A549 (cell line): ENCODE measurements around the gene TRAF7. TPM values are rescaled to one million over a fixed set of nuclear protein-coding genes. Genes with fewer than 3 reads are reported as not detected.

Experiments used
- ATAC-seq, 2 experiments: fragments of 200-7000 bp in 1 of 2; fragments of >200 bp in 1 of 2; cut with Nextera tagmentation in 1 of 2; cut with Tn5 transposase in 1 of 2; 3 replicates each; pipeline versions ENCODE4 v1.8.0 to v1.9.1; 2018 to 2020; ENCODE audit warnings: mild to moderate bottlenecking in 1 of 2, moderate library complexity in 1 of 2
- CTCF ChIA-PET: fragments of 300-600 bp; sonication (Branson Sonifier 250); formaldehyde crosslinking; extraction: SDS; loops from one replicate; lab custom pipeline; 2021; ENCODE audit warnings: antibody characterized with exemption, inconsistent platforms; lab: Yijun Ruan, JAX
- POLR2A ChIA-PET: fragments of 350-600 bp; formaldehyde crosslinking; extraction: SDS; loops from one replicate; lab custom pipeline; 2021; ENCODE audit warnings: antibody characterized with exemption, inconsistent platforms; lab: Yijun Ruan, JAX
- DNase-seq, 2 experiments: peaks; one replicate each; pipeline versions ENCODE4 v3.0.0 to v3.0.0-alpha.2; 2011 to 2016; ENCODE audit warnings: low read depth in 1 of 2, low spot score in 1 of 2
- FAIRE-seq: peaks from 2 replicates; lab custom pipeline; 2011; peaks lifted over from hg19 to GRCh38; lab: Jason Lieb, UNC
- H3K27ac ChIP-seq, 2 experiments: fragments of >200 bp; sonication (Bioruptor Twin); formaldehyde crosslinking; 3 replicates each; pipeline ENCODE4 v1.5.1; 2016 to 2017
- H3K4me1 ChIP-seq: fragments of >200 bp; sonication (Bioruptor Twin); formaldehyde crosslinking; 3 replicates; pipeline ENCODE4 v1.6.1; 2016
- H3K4me2 ChIP-seq: fragments of >200 bp; sonication (Bioruptor Twin); formaldehyde crosslinking; 3 replicates; pipeline ENCODE4 v1.6.1; 2016
- H3K4me3 ChIP-seq: fragments of >200 bp; sonication (Bioruptor Twin); formaldehyde crosslinking; 3 replicates; pipeline ENCODE4 v1.5.1; 2016
- H3K9me3 ChIP-seq: fragments of >200 bp; sonication (Bioruptor Twin); formaldehyde crosslinking; 3 replicates; pipeline ENCODE4 v1.6.1; 2016
- BHLHE40 ChIP-seq: IDR thresholded peaks from 2 replicates; pipeline ENCODE4 v1.6.1; 2012; ENCODE audit warnings: low read depth, low read length, inconsistent platforms
- CBX8 ChIP-seq: fragments of 200-600 bp; sonication (generic); IDR thresholded peaks from 2 replicates; pipeline ENCODE4 v1.6.1; 2016
- CEBPB ChIP-seq, 2 experiments: fragments of >200 bp in 1 of 2; sonication (Bioruptor Twin) in 1 of 2; formaldehyde crosslinking in 1 of 2; IDR thresholded peaks; 2 replicates each; pipeline ENCODE4 v1.6.1; 2012 to 2016
- CHD2 ChIP-seq: fragments of 150-350 bp; IDR thresholded peaks from 2 replicates; pipeline ENCODE4 v1.6.1; 2014; ENCODE audit warnings: low read length; ENCODE audit not compliant: partially characterized antibody
- FOSB ChIP-seq: fragments of 250-450 bp; sonication (Bioruptor Pico); IDR thresholded peaks from 2 replicates; pipeline ENCODE4 v1.5.0; 2020; ENCODE audit warnings: mild to moderate bottlenecking, moderate library complexity
- GATA3 ChIP-seq: IDR thresholded peaks from 2 replicates; pipeline ENCODE4 v1.6.1; 2012; ENCODE audit warnings: borderline replicate concordance
- HDAC2 ChIP-seq: fragments of 200-600 bp; sonication (generic); IDR thresholded peaks from 2 replicates; pipeline ENCODE4 v1.6.1; 2016
- HES2 ChIP-seq: fragments of >200 bp; sonication (Bioruptor Twin); formaldehyde crosslinking; IDR thresholded peaks from 2 replicates; pipeline ENCODE4 v1.6.1; 2016
- JUNB ChIP-seq: fragments of >200 bp; sonication (Bioruptor Twin); formaldehyde crosslinking; IDR thresholded peaks from 2 replicates; pipeline ENCODE4 v1.6.1; 2016
- KDM1A ChIP-seq: fragments of 200-600 bp; sonication (generic); IDR thresholded peaks from 2 replicates; pipeline ENCODE4 v1.6.1; 2016; ENCODE audit warnings: low read depth, mild to moderate bottlenecking
- KDM5A ChIP-seq: fragments of 200-600 bp; sonication (generic); IDR thresholded peaks from 2 replicates; pipeline ENCODE4 v1.6.1; 2016; ENCODE audit warnings: antibody characterized with exemption, mild to moderate bottlenecking
- MAZ ChIP-seq: fragments of 150-350 bp; IDR thresholded peaks from 2 replicates; pipeline ENCODE4 v1.6.1; 2014; ENCODE audit warnings: antibody characterized with exemption, low read depth, low read length, borderline replicate concordance
- MYC ChIP-seq: IDR thresholded peaks from 2 replicates; pipeline ENCODE4 v1.6.1; 2012; ENCODE audit warnings: mild to moderate bottlenecking, inconsistent platforms, low read length, improper control_type of control experiment, borderline replicate concordance
- NR3C1 ChIP-seq: fragments of >200 bp; sonication (Bioruptor Twin); formaldehyde crosslinking; IDR thresholded peaks from 3 replicates; pipeline ENCODE4 v1.6.1; 2017
- RARB ChIP-seq: fragments of 250-450 bp; sonication (Bioruptor Pico); IDR thresholded peaks from 2 replicates; pipeline ENCODE4 v1.8.0; 2021; ENCODE audit warnings: mild to moderate bottlenecking, moderate library complexity
- RCOR1 ChIP-seq: fragments of 150-350 bp; IDR thresholded peaks from 2 replicates; pipeline ENCODE4 v1.6.1; 2014; ENCODE audit warnings: antibody characterized with exemption, low read length, low read depth
- TFCP2L1 ChIP-seq: fragments of 250-450 bp; sonication (Bioruptor Pico); IDR thresholded peaks from 2 replicates; pipeline ENCODE4 v1.5.0; 2021; ENCODE audit warnings: mild to moderate bottlenecking
- TP53 ChIP-seq: fragments of 250-450 bp; sonication (Bioruptor Pico); IDR thresholded peaks from 2 replicates; pipeline ENCODE4 v1.5.0; 2021; ENCODE audit warnings: mild to moderate bottlenecking, moderate library complexity
- WGBS: methylation state at CpG from one replicate; pipeline ENCODE4 v1.1.6; 2017; ENCODE audit errors: missing lambda C conversion rate; 5-methylcytosine and 5-hydroxymethylcytosine counted together
- polyA plus RNA-seq, 4 experiments: library from polyadenylated mRNA; depleted of rRNA in 3 of 4; stranded (reverse); fragments of >200 nt; fragmentation: RNase III in 1 of 4; extraction: RNeasy Plus Mini Kit Qiagen cat#74134 plus additional on column Dnase treatment in 1 of 4; gene quantifications; 2 replicates in 3 of 4; 3 replicates in 1 of 4; pipeline ENCODE4 v1.2.3, GENCODE V29; 2011 to 2017
- TF ChIP-seq, protein P1 (sequence below): fragments of 250-450 bp; sonication (Bioruptor Pico); IDR thresholded peaks from 2 replicates; pipeline ENCODE4 v1.5.0; 2021; ENCODE audit warnings: mild to moderate bottlenecking, moderate library complexity, borderline replicate concordance
- TF ChIP-seq, protein P2 (sequence below): fragments of >200 bp; sonication (Bioruptor Twin); formaldehyde crosslinking; IDR thresholded peaks from 3 replicates; pipeline ENCODE4 v1.5.1; 2016
- TF ChIP-seq, protein P3 (sequence below): fragments of 150-350 bp; IDR thresholded peaks from 2 replicates; pipeline ENCODE4 v1.6.1; 2014; ENCODE audit warnings: low read depth, mild to moderate bottlenecking, low read length

TRAF7 gene
- polyA plus RNA-seq, 2 of the 4 experiments (the other 2 are of a cell fraction): 31.9 to 50.0 TPM

DNA sequence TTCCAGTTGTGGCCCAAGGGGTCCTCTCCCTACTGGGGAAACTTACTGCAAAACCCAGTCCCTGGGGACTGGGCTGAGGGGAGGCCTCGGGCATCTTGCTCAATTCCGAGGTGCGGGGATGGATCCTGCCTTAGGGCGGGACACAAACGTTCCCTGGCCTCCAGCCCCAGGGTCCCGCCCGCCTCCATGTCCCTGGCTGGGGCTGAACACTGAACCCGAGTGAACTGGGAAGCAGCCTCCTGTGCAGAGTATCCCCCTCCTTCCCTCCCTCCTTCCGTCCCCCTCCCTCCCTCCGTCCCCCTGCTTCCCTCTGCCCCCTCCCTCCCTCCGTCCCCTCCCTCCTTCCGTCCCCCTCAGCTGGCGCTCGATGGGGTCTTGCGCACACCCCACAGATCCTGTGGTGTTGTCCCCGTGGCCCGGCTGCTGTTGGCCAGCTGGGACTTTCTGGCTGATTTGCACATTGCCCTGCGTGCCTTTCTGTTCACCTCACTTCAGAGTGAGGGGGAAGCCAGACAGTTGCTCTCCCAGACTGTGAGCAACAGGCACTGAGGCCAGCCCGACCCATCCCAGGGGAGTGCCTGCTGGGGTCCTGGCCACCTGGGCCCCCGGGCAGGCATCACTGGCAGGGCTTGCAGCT is 5.5 kb downstream of the TRAF7 start:
- no peak overlapping the region for H3K4me3 ChIP-seq
- 79% methylated on average over 10 of the region's 20 CpGs for WGBS
- TF ChIP-seq, protein P1, sequence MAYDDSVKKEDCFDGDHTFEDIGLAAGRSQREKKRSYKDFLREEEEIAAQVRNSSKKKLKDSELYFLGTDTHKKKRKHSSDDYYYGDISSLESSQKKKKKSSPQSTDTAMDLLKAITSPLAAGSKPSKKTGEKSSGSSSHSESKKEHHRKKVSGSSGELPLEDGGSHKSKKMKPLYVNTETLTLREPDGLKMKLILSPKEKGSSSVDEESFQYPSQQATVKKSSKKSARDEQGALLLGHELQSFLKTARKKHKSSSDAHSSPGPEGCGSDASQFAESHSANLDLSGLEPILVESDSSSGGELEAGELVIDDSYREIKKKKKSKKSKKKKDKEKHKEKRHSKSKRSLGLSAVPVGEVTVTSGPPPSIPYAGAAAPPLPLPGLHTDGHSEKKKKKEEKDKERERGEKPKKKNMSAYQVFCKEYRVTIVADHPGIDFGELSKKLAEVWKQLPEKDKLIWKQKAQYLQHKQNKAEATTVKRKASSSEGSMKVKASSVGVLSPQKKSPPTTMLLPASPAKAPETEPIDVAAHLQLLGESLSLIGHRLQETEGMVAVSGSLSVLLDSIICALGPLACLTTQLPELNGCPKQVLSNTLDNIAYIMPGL (CRISPR knock-in tag): no peak
- no peak for TF ChIP-seq KDM5A
- TF ChIP-seq RCOR1: no peak
- no peak for TF ChIP-seq NR3C1
- TF ChIP-seq BHLHE40: no peak
- TF ChIP-seq MYC: no peak
- TF ChIP-seq, protein P2, sequence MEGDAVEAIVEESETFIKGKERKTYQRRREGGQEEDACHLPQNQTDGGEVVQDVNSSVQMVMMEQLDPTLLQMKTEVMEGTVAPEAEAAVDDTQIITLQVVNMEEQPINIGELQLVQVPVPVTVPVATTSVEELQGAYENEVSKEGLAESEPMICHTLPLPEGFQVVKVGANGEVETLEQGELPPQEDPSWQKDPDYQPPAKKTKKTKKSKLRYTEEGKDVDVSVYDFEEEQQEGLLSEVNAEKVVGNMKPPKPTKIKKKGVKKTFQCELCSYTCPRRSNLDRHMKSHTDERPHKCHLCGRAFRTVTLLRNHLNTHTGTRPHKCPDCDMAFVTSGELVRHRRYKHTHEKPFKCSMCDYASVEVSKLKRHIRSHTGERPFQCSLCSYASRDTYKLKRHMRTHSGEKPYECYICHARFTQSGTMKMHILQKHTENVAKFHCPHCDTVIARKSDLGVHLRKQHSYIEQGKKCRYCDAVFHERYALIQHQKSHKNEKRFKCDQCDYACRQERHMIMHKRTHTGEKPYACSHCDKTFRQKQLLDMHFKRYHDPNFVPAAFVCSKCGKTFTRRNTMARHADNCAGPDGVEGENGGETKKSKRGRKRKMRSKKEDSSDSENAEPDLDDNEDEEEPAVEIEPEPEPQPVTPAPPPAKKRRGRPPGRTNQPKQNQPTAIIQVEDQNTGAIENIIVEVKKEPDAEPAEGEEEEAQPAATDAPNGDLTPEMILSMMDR: no peak
- no peak for TF ChIP-seq RARB (CRISPR knock-in tag)
- no peak for TF ChIP-seq TFCP2L1 (CRISPR knock-in tag)
- TF ChIP-seq TP53 (CRISPR knock-in tag): no peak
- TF ChIP-seq CEBPB (IDR thresholded peaks at IDR 0.05): no peak
- no peak overlapping the region for H3K4me2 ChIP-seq
- ATAC-seq: no peak
- CTCF ChIA-PET: interaction anchor here (0.5 to 1.6 kb wide), 3 partner anchors 21 to 179 kb away, joined by 3 to 7 read pairs (median 5); partner anchors contain the start of gene ABCA3
- FAIRE-seq: no peak
- H3K9me3 ChIP-seq: no peaks in the 10 kb centered on the region
- no peak for DNase-seq
- POLR2A ChIA-PET: no interaction called here
- peak overlapping the region in 1 of 2 experiments; percentile 74; a peak in 3 of 6 replicates for H3K27ac ChIP-seq
- peaks cover 48% of the 10 kb centered on the region for H3K4me1 ChIP-seq

DNA sequence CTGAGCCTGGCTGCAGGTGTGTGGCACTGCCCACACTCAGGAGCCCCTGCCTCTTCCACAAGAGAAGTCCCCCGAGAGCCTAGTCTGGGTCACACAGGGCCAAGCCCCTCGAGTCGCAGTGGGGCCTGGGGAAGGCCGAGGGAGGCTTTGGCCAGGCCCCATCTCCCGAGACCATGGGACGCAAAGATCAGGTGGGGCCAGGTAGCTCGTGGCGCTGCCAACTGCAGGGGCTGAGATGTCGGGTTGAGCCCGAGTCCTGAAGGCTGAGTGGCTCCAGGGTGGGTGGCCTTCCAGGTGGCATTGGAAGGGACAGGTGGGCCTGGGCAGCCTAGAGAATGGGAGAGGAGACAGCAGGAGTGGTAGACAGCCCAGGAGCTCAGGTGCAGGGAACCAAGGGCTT is 6.3 kb downstream of the TRAF7 start:
- Histone ChIP-seq H3K9me3 (no peaks in the 10 kb centered on the region), H3K27ac (peak overlapping the region in 1 of 2 experiments; percentile 74; a peak in 4 of 6 replicates), H3K4me3 (no peak overlapping the region), H3K4me2 (no peak overlapping the region), H3K4me1 (peaks cover 44% of the 10 kb centered on the region)
- CTCF ChIA-PET: interaction anchor here (0.8 to 1.6 kb wide), 3 partner anchors 8 to 179 kb away, joined by 3 to 7 read pairs (median 5); partner anchors contain the start of gene ABCA3
- ATAC-seq (no peak), FAIRE-seq (no peak), DNase-seq (no peak)
- POLR2A ChIA-PET: interaction anchor here (0.9 kb wide), 1 partner anchor 43 kb away, joined by 4 read pairs; the partner anchor contains the start of gene MLST8
- no peak for TF ChIP-seq KDM1A
- TF ChIP-seq CHD2: no peak
- TF ChIP-seq FOSB: no peak
- WGBS: 100% methylated on average over 5 of the region's 10 CpGs

DNA sequence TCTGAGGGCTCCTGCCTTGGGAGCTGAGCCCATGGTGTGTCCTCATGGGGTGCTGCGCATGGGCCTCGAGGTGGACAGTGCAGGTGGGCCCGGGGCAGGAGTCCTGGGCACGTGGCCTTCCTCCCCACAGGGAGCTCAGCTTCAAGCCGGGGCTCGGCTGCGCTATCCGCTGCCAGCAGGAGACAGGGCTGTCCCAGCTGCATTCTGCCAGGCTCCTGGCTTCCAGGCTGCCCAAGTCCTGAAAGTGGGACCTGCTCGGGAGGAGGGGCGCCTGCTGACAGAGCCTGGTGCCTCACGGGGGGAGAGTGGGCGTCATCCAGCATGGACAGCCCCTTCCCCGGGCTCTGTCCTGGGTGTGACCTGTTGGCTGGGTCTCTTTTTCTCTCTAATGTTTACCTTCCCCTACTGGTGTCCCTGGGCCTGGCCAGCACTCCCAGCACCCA is 7.1 kb downstream of the TRAF7 start:
- POLR2A ChIA-PET: interaction anchor here (0.9 kb wide), 1 partner anchor 43 kb away, joined by 4 read pairs; the partner anchor contains the start of gene MLST8
- FAIRE-seq: no peak
- WGBS: 80% methylated on average over 8 of the region's 13 CpGs
- CTCF ChIA-PET: interaction anchor here (0.7 kb wide), 1 partner anchor 11 kb away, joined by 3 read pairs; no protein-coding TSS in a partner anchor
- DNase-seq: no peak
- TF ChIP-seq, protein P2: no peak
- TF ChIP-seq CBX8: no peak
- TF ChIP-seq, protein P3, sequence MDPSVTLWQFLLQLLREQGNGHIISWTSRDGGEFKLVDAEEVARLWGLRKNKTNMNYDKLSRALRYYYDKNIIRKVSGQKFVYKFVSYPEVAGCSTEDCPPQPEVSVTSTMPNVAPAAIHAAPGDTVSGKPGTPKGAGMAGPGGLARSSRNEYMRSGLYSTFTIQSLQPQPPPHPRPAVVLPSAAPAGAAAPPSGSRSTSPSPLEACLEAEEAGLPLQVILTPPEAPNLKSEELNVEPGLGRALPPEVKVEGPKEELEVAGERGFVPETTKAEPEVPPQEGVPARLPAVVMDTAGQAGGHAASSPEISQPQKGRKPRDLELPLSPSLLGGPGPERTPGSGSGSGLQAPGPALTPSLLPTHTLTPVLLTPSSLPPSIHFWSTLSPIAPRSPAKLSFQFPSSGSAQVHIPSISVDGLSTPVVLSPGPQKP: no peak
- no peak for TF ChIP-seq HES2
- no peak for TF ChIP-seq MAZ
- TF ChIP-seq GATA3: no peak
- TF ChIP-seq HDAC2: no peak
- TF ChIP-seq JUNB: no peak
- TF ChIP-seq KDM1A: no peak
- TF ChIP-seq BHLHE40: no peak
- TF ChIP-seq, protein P1 (CRISPR knock-in tag): no peak
- no peak for TF ChIP-seq FOSB
- no peak for ATAC-seq
- no peak overlapping the region for H3K4me2 ChIP-seq
- H3K9me3 ChIP-seq: no peaks in the 10 kb centered on the region
- peak overlapping the region in 1 of 2 experiments; percentile 74; a peak in 1 of 6 replicates for H3K27ac ChIP-seq
- H3K4me3 ChIP-seq: no peak overlapping the region
- H3K4me1 ChIP-seq: peaks cover 36% of the 10 kb centered on the region
